Esophagus muscularis mucosa (tissue), 4 donors: ENCODE data around the gene TMEM121B. TPM values are rescaled to one million over a fixed set of nuclear protein-coding genes. Genes with fewer than 3 reads are reported as not detected.

ENCODE experiments used
- DNase-seq: peaks from one replicate; pipeline ENCODE4 v3.0.0-alpha.2; 2017; ENCODE audit errors: extremely low spot score
- H3K27ac ChIP-seq, 4 donors: fragments of 200-600 bp; sonication (generic); replicated peaks in 1 of 4; 1 replicate in 3 of 4; 2 replicates in 1 of 4; pipeline ENCODE4 v1.5.1; 2016 to 2019; ENCODE audit warnings: mild to moderate bottlenecking in 1 of 4
- H3K27me3 ChIP-seq, 4 donors: fragments of 200-600 bp; sonication (generic); one replicate each; pipeline versions ENCODE4 v1.5.1 to v1.6.0; 2016 to 2019
- H3K36me3 ChIP-seq, 4 donors: fragments of 200-600 bp; sonication (generic); one replicate each; pipeline ENCODE4 v1.5.1; 2016 to 2019
- H3K4me1 ChIP-seq, 4 donors: fragments of 200-600 bp; sonication (generic); one replicate each; pipeline ENCODE4 v1.5.1; 2016 to 2019
- H3K4me3 ChIP-seq, 4 donors: fragments of 200-600 bp; sonication (generic); 1 replicate in 2 of 4; 2 replicates in 2 of 4; pipeline ENCODE4 v1.5.1; 2016 to 2019; ENCODE audit warnings: mild to moderate bottlenecking in 4 of 4, moderate library complexity in 1 of 4
- H3K9me3 ChIP-seq, 4 donors: fragments of 200-600 bp; sonication (generic); 1 replicate in 3 of 4; 2 replicates in 1 of 4; pipeline ENCODE4 v1.5.1; 2016 to 2019
- EP300 ChIP-seq: sonication (generic); formaldehyde crosslinking; IDR thresholded peaks from one replicate; pipeline ENCODE4 v1.6.1; 2017; ENCODE audit warnings: antibody characterized with exemption
- POLR2A ChIP-seq: fragments of 450-650 bp; IDR thresholded peaks from one replicate; pipeline ENCODE4 v1.6.1; 2017; ENCODE audit warnings: antibody characterized with exemption, moderate library complexity, mild to moderate bottlenecking, low read depth
- POLR2AphosphoS5 ChIP-seq, 2 donors: sonication (generic); formaldehyde crosslinking; IDR thresholded peaks; one replicate each; pipeline ENCODE4 v1.6.1; 2017; ENCODE audit warnings: antibody characterized with exemption in 2 of 2
- WGBS: methylation state at CpG from one replicate; pipeline ENCODE4 v1.1.5; 2018; 5-methylcytosine and 5-hydroxymethylcytosine counted together
- intact Hi-C: fragments of 100-400 bp; cut with DNase I; formaldehyde crosslinking; loops from one replicate; pipeline ENCODE4 v1.15.1; 2023
- total RNA-seq, 4 donors: library from RNA; depleted of rRNA; stranded (reverse); fragments of >200 nt; gene quantifications; one replicate each; pipeline versions ENCODE4 v1.1.0 to v1.2.1, GENCODE V29; 2016
- TF ChIP-seq, protein P1 (sequence below), 3 experiments: fragments of 200-600 bp in 2 of 3; fragments of 450-650 bp in 1 of 3; sonication (generic) in 2 of 3; IDR thresholded peaks; one replicate each; pipeline ENCODE4 v1.5.1; 2017 to 2019; ENCODE audit warnings: antibody characterized with exemption in 3 of 3, mild to moderate bottlenecking in 2 of 3, moderate library complexity in 1 of 3

The TMEM121B gene
- under 1 TPM; 0.32 to 0.50 (median 0.41) TPM for total RNA-seq

DNA sequence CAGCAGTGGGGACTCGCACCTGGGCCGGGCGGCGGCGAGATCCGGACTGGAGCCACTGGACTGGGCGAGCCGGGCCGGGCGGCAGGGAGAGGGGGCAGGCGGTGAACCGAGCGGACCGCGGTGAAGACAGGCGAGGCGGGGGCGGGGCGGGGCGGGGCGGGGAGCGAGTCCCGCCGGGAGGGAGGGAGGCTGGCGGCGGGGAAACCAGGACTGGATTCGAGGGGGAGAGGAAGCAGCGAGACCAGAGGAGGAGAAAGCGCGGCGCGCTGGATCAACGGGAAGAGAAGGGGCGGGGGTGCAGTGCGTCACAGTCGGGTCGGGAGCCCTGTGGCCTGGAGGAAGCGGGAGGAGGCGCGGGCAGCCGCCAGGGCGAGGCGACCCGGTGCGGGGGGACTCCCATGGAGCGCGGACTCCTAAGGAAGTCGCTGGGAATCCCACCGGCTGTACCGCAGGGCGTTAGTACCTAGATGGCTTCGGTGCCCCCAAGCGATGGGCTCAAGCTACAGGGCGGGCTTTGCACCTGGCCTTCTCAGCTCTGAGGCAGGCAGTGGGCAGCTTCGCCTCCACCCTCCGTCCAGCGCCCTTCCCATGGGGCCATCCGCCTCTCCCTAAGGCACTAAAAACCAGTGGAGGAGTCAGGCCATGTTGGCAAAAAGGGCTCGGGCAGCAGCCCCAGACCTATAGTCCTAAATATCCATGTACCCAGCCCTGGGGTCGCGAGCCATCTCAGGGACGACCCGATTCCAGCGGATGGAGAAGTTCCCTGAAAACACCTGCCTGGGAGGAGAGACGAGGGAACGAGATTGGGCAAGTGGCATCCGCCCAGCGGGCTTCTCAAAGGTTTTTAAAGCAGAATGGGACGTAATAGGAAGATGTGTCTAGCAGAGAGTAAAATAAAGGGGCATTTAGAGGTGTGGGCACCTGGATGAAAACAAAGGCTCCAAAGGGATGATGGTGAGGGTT lies at the start of gene TMEM121B:
TMEM121B (minus strand) TSS at position 128 of the 963 bp plus-strand sequence. CDS start 233 bp downstream, outside the sequence.
- Histone ChIP-seq H3K4me1 (peaks cover 7 to 27% (median 19%) of the 10 kb centered on the region in 4 donors), H3K9me3 (no peaks in the 10 kb centered on the region), H3K36me3 (no peaks in the 10 kb centered on the region), H3K27me3 (peaks cover 4 to 73% (median 28%) of the 10 kb centered on the region in 4 donors), H3K4me3 (peak within 1 kb of the TSS; percentile 51 to 65 (median 60)), H3K27ac (no peak within 1 kb of the TSS)
- intact Hi-C loops = no loop called here
- no peak for DNase-seq
- TF ChIP-seq POLR2A (no peak), EP300 (no peak), POLR2AphosphoS5 (IDR thresholded peaks at IDR 0.05) (no peak)
- TF ChIP-seq, protein P1, sequence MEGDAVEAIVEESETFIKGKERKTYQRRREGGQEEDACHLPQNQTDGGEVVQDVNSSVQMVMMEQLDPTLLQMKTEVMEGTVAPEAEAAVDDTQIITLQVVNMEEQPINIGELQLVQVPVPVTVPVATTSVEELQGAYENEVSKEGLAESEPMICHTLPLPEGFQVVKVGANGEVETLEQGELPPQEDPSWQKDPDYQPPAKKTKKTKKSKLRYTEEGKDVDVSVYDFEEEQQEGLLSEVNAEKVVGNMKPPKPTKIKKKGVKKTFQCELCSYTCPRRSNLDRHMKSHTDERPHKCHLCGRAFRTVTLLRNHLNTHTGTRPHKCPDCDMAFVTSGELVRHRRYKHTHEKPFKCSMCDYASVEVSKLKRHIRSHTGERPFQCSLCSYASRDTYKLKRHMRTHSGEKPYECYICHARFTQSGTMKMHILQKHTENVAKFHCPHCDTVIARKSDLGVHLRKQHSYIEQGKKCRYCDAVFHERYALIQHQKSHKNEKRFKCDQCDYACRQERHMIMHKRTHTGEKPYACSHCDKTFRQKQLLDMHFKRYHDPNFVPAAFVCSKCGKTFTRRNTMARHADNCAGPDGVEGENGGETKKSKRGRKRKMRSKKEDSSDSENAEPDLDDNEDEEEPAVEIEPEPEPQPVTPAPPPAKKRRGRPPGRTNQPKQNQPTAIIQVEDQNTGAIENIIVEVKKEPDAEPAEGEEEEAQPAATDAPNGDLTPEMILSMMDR (IDR thresholded peaks at IDR 0.05) = no peak
- 10% methylated on average over 43 of the region's 69 CpGs for WGBS

DNA sequence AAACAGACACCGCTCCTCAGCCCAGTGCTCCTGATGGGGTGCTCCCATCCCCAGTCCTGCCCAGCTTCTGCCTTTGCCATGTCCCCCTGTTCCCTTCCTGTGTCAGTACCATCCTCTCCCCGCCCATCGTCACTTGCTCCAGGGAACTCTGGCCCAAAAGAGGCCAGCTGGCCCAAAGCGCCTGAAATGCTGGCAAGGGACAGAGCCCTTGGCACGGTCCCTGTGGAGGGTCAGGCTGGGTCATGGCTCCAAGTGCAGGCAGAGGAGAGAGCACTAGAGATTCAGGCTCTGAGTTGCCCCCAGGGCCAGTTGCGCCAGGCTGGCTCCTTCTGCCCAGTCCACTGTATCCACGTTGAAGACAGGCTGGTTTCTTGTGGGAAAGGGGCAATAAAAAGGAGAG lies 46.3 kb upstream of the TMEM121B start:
- DNase-seq = no peak
- Histone ChIP-seq H3K4me3 (no peak overlapping the region), H3K4me1 (peaks cover 7 to 27% (median 21%) of the 10 kb centered on the region in 4 donors), H3K9me3 (no peaks in the 10 kb centered on the region), H3K36me3 (no peaks in the 10 kb centered on the region), H3K27ac (no peak overlapping the region), H3K27me3 (no peaks in the 10 kb centered on the region)
- intact Hi-C loops = no loop called here
- 46% methylated on average over 7 of the region's 7 CpGs for WGBS
- TF ChIP-seq, protein P1 (IDR thresholded peaks at IDR 0.05) = no peak
- TF ChIP-seq POLR2A = no peak
- TF ChIP-seq EP300 = no peak
- no peak for TF ChIP-seq POLR2AphosphoS5 (IDR thresholded peaks at IDR 0.05)

DNA sequence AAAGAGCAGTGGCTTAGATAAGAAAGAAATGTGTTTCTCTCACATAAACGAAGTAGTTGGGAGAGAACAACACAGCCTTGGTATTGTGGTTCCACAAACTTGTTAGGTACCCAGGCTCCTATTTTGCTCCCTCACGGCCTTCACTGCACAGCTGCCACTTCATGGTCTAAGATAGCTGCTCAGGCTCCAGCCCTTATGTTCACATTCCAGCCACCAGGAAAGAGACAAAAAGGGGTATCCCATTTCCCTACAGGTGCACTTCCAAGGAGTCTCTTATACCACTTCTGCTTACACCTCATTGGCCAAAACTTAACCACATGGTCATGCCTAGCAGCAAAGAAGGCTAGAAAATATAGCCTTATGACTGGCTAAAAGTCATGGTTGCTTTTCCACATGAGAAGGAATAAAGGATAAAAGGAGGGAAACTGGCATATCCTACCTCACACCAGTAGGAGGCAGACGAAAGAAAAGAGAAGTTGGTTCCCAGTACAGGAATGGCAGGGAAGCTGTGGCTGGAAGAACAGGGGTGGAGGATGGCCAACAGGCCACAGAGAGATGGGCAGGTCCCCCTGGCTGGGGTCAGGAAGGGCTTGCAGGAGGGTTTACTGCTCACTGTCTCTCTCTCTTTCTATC lies 43.3 kb upstream of the TMEM121B start:
- WGBS = 85% methylated on average over 3 of the region's 3 CpGs
- Histone ChIP-seq H3K27me3 (no peaks in the 10 kb centered on the region), H3K4me3 (no peak overlapping the region), H3K9me3 (no peaks in the 10 kb centered on the region), H3K36me3 (no peaks in the 10 kb centered on the region), H3K27ac (no peak overlapping the region), H3K4me1 (peaks cover 10 to 16% (median 14%) of the 10 kb centered on the region in 4 donors)
- no peak for DNase-seq
- intact Hi-C loops = no loop called here
- TF ChIP-seq, protein P1 (IDR thresholded peaks at IDR 0.05) = no peak

DNA sequence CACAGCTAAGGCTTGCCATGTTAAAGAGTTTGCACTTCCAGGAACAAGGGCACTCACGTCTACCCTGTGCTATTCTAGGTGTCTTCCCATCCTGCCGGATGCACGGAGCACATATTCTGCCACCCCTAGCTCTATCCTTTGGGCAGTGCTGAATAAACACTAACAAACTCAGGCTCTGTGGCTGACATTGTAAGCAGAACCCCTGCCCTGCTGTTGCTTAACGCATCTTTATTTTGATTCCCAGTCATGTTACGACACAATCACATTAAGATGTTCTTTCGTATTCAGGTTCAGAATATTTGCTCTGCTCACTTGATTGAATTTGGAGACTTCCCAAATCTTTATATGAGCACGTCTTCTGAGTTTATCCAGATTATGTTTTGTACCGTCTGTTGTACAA lies 41.6 kb upstream of the TMEM121B start:
- H3K4me1 ChIP-seq = peaks cover 16 to 26% (median 23%) of the 10 kb centered on the region in 4 donors

More for the DNA sequence above, 41.6 kb upstream of the TMEM121B start:
- Histone ChIP-seq H3K9me3 (no peaks in the 10 kb centered on the region), H3K27ac (no peak overlapping the region), H3K4me3 (no peak overlapping the region), H3K36me3 (no peaks in the 10 kb centered on the region), H3K27me3 (no peaks in the 10 kb centered on the region)
- WGBS = 95% methylated on average over 8 of the region's 8 CpGs
- TF ChIP-seq POLR2AphosphoS5 (IDR thresholded peaks at IDR 0.05) = no peak
- TF ChIP-seq, protein P1 (IDR thresholded peaks at IDR 0.05) = no peak
- no peak for TF ChIP-seq EP300
- TF ChIP-seq POLR2A = no peak
- intact Hi-C loops = no loop called here
- no peak for DNase-seq
